GM21381 (cell line): ENCODE measurements around the gene TRIP12.
A peak's percentile ranks its signal among the peaks of the same experiment; 100 is the strongest.
"Not testable (repeated sequence)": the region's sequence is repeated elsewhere in the genome, so short reads cannot be mapped to it uniquely, and the experiment has no call there.

Experiments used
- ATAC-seq: cut with Tn5 transposase; IDR thresholded peaks from one replicate; pipeline ENCODE4 v1.9.1; 2021; ENCODE audit warnings: mild to moderate bottlenecking, moderate library complexity; ENCODE audit not compliant: unreplicated experiment

The TRIP12 gene

DNA sequence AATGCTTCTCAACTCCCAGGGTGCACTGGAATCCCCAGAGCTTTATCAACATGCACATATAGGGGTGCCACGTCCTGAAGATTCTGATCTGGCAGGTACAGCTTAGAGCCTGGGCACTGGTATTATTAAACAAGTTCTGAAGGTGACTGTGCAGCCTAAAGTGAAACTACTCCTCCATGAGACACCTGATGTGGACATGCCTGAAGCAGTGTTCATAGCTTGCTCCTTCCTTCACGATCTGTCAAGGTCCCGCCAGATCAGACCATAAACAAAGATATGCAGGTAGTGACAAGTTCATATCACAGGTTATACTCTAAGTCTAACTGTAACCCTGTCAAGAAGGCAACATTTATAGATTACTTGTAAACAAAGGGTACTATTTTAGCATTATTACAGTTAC is 142.2 kb downstream of the TRIP12 start:
- no peak for ATAC-seq

DNA sequence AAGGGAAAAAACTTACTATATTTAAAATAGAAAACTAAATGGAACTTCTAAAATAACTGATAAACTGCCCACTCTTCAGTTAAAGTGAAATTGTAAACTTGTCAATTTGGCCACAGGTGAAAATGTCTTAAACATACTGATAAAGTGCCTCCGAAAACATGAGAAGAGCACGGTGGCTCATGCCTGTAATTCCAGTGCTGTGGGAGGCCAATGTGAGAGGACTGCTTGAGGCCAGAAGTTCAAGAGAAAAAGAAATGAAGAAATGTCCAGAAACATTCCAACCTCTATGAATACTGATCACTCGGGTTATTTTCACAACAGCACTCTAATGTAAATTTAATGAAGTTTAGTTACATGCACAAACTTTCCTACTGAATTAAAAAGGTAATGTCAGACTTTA is 144.1 kb downstream of the TRIP12 start:
- ATAC-seq: no peak

DNA sequence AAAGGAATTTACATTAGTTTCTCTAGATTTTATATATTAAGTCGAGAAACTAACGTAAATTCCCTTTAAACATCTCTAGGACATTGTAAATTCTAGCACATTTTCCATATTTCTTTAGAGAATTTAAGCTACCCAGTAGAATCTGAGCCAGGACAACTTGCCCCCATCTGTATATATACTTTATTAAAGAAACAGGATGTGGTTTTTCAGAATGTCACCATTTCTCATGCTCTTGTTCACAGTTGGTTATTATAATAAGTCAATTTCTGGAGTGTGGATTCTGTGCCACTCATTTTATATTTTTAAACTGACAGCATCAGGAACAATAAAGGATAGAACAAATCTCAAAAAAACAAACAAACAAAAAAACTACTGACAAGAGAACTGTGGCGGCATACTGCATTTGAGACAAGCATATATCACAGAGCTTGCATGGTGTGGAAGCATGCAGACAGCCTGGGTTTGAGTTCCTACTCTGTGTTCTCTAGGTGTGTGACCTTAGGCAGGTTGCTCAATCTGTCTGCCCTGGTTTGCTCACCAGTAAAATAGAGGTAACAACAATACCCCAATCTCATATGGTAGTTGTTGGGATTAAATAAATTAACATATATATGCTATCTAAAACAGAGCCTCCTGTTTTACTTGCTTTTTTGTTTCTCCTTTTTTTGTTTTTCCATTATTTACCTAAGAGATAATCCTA is 146.0 kb downstream of the TRIP12 start:
- ATAC-seq: peak; percentile 47

DNA sequence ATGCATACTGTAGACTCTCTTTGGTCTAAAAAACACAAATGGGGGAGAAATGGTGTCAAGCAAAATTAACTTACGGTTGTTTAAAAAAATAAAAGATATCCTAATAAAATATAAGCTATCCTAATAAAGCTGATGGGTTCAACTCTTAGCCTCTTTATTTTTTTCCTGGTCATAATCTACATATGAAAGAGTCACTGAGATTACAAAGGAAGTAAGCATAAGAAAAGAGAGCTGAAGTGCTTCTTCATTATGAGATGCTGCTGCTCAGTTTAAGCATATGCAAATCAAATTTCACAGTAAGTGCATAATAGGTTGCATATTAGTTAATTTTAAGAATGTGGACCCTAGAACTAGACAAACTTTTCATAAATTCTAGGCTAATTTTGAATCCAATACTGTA is 147.6 kb downstream of the TRIP12 start:
- no peak for ATAC-seq

DNA sequence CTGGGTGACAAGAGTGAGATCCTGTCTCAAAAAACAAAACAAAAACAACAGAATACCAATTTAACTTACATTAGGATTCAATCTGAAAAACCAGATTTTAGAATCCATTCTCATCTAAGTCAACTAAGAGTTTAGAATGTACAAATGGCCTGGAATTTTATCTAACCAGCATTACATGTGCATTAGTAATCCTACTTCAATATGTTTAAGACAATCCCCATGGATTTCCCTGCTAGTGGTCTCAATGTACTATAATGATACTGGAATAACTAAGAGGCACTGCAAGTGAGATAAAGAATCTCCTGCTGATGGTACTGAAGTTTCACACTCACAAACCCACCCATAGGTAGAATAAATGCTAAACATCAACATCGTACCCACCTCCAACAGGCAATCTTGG is 153.6 kb downstream of the TRIP12 start:
- no peak for ATAC-seq

DNA sequence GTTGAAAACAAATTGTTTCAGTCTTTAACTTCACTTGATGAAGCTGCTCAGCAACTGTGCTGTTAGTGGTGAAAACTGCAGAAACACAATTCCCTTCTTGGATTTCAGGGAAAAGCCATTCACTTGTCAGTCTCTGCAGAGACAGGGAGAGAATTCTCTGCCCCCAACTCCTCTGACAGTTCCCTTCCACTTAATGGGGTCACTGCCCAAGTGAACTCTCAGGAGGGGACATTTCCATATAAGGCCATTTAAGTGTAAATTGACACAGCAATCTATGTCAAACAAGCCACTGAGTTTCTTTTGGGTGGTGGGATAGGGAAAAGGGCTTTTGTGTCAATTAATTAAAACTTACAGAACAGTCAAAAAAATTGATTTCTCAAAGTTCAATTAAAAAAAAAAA is 156.1 kb downstream of the TRIP12 start:
- no peak for ATAC-seq

DNA sequence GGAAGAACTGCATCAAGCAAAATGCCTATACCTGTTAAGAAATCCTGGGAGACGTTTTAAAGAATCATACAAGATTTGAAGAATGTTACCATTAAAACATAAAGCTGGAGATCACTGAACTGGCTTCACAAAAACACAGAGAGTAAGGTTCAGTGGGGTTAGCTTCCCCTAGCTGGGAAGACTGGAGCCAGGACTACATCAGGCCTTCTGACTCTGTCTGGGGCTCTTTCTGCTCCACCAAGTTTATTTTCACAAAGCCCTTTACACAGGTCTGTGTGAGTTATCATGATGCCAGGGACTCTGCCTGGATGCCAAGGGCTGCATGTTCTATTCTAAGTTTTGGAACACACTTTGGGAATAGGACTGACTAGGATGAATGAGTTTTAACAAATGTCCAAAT is 160.1 kb downstream of the TRIP12 start:
- no peak for ATAC-seq

DNA sequence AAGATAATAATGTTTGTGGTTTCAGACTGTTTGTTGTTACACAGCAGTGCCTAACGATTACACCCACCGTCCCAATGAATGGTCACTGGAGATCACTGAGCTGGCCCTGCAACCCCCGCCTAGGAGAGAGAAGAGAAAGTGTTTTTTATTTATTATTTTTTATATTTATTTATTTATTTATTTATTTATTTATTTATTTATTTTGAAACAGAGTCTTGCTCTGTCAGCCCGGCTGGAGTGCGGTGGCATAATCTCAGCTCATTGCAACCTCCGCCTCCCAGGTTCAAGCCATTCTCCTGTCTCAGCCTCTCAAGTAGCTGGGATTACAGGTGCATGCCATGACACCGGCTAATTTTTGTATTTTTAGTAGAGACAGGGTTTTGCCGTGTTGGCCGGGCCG is 164.3 kb downstream of the TRIP12 start:
- not testable (repeated sequence) for ATAC-seq

DNA sequence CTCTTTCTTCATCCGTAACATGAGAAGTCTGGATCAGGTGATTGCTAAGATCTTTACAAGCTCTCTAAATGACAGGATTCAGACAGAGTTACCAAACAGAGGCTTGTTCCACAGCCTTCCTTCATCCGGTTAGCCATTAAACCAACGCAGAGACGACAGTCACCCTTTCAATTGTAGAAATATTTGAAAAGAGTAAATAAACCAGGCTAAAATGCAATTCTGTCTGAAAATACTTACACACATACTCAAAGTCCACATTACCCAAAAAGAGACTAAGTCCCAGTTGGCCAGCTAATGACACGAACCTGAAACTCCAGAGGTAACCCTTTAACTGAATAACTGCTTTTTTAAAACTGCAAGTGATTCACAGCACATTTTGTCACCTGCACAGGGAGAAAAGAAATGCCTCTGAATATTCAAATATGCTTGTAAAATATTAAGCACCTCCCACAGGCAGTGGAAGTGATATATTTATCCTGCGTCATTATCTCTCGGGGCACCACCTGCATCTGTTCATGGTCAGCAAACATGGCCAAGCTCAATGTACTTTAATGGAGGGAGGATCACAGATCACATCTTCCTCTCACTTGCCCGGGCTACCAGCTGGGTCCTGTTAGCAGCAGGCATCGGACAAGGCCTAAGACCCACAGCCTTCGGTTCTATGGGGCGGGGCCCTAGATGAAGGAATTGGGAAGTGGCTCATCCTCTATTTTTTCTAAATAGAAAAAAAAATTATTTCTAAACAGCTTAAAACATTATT is 168.7 kb downstream of the TRIP12 start:
- no peak for ATAC-seq

DNA sequence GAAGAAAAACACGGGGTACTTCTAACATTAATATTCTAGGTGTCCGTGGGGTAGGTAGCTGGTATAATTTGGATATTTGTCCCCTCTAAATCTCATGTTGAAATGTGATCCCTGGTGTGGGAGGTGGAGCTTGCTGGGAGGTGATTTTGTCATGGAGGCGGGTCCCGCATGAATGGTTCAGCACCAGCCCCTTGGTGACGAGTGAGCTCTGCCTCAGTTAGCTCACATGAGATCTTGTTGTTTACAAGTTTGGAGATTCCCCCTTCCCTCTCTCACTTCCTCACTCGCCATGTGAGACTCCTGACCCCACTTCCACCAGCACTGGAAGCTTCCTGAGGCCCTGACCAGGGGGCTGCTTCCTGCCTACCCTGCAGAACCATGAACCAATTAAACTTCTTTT is 172.0 kb downstream of the TRIP12 start:
- ATAC-seq: no peak

DNA sequence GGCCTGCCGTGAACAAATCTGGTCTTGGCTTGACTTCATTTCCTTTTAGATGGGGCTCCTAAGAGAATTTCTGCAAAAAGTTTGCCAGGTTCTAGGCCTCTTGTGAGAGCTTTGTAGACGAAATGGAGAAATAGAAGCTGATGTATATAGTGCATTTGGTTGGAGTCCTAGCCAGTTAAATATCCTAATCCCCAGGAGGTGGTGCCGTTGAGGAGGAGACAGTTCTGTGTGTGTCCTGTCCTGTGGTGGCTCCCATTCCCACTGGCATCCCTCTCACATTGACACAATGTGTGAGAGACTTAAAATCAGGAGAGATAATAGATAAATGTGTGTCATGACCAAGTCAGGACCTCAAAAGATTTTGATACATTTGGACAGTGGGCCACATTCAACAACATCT is 172.9 kb downstream of the TRIP12 start:
- no peak for ATAC-seq

DNA sequence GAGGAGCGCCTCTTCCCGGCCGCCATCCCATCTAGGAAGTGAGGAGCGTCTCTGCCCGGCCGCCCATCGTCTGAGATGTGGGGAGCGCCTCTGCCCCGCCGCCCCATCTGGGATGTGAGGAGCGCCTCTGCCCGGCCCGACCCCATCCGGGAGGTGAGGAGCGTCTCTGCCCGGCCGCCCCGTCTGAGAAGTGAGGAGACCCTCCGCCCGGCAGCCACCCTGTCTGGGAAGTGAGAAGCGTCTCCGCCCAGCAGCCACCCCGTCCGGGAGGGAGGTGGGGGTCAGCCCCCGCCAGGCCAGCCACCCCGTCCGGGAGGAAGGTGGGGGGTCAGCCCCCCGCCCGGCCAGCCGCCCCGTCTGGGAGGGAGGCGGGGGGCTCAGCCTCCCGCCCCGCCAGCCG is 179.1 kb downstream of the TRIP12 start:
- not testable (repeated sequence) for ATAC-seq

DNA sequence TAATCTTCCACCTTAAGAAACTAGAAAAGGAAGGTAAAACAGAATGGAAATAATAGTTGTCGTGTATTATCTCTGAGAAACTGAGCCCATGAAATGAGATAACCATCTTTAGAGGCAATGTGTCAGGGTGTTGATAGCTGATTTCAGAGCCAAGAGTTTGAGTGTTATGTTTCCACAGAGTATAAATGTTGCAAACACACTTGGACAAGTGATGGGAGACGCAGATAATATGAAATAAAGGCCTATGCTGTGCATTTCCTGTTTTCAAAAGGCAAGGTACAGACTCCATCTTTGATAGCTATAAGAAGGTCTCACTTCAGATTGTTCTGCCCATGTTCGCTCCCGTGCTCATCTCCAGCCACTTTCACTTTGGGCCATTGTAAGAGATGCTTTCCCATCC is 181.5 kb downstream of the TRIP12 start:
- no peak for ATAC-seq

DNA sequence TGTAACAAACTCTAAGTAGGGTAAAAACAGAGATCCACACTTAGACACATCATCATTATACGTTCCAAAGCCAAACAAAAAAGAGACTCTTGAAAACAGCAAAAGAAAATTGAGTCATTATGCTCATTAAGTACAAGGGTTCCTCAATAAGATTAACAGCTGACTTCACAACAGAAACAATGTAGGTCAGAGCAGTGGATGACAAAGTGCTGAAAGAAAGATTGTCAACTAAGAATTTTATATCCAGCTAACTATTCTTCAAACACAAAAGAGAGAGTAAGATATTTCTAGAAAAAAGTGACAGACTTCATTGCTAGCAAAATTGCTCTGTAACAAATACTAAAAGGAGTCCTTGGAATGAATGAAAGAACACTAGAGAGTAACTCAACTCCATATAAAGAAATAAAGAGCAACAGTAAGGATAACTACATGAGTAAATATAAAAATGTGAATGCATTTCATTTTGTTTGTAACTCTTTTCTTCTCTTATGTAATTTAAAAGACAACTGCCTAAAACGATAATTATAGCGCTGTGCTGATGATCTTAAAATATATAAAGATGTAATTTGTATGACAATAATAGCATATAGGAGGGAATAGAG is 183.7 kb downstream of the TRIP12 start:
- ATAC-seq: no peak

DNA sequence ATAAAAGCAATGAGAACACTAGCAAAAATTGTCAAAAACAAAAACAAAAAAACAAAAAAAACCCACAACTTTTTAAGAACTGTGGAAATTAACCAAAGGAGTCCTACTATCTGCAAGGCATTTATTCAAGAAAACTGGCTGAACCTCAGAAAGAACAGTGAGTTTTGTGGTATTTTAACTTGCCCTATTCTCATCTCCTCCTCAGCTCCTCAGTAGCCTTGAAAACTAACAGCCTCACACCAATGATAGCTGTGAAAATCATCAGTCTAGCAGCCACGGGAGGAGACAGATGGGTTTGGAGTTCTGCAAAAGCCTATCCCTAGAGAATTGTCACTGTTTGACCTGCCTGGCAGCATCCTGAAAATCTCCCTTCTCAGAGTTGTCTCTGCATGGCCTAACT is 187.4 kb downstream of the TRIP12 start:
- no peak for ATAC-seq

DNA sequence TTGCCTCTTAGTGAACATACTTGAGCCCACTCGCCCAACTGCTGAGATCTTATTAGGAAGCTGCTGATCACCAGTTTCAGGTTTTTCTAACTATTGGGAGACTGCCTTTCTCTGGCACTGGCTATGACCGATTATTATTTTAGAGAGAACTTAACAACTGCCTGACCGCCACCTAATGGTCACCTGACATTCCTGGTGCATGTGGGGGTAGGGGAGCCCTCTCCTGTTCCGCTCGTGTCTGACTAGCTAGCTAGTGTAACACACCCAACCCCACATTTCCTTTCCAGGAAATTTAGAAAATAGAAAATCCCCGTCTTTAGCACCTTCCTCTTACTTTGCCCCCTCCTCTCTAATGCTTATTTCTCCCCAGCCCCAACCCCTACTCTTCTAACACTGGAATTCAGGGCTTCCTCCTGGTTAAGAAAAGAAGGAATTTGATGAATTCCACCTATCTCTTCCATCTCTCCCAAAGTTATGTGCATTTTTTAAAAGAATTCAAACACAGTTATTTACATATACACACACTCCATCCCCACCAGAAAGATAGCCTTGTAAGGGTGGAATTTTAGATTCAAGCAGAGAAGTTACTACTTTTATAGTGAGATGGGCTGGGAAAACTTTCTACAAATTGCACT is 188.1 kb downstream of the TRIP12 start:
- no peak for ATAC-seq

DNA sequence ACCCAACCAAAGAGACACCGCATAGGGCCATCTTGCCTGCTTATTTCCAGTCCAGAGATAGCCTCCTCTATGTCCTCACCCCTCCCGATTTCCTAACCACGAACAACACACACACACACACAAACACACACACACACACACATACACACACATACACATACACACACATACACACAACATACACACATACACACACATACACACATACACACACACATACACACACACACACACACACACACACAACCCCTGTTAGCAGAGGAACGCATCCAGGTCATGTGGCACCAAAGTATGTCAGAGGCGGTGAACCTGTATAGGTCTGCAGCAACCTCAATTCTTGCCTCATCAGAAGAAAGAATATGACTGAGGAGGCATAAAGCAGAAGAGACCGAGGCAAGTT is 188.9 kb downstream of the TRIP12 start:
- no peak for ATAC-seq

DNA sequence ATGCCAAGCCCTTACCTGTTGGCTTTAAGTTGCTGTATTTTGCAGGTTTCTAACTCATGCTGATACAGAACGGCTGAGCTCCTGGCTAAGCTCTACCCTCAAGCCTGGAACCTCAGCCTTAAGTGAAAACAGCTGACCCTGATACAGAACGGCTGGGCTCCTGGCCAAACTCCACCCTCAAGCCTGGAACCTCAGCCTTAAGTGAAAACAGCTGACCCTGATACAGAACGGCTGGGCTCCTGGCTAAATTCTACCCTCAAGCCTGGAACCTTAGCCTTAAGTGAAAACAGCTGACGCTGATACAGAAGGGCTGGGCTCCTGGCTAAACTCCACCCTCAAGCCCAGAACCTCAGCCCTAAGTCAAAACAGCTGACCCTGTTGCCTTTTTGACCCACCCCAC is 189.9 kb downstream of the TRIP12 start:
- ATAC-seq: no peak

DNA sequence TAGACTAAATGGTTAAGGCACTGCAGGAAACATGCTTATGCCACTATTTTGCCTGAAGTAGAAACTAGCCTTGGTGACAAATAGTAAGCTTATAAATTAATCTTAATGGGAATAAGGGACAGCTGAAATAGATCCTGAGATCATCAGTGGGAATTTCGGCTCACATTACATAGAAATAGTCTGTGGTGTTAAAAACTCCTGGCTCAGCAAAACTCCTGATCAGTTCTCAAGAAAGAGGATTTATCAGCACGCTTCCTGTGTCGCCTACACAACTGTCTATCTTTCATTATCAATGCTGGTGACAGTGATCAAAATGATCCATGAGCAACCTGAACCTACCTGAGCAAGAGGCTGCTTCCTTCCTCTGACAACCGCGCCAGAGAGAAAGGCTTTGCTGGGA is 190.4 kb downstream of the TRIP12 start:
- ATAC-seq: no peak

DNA sequence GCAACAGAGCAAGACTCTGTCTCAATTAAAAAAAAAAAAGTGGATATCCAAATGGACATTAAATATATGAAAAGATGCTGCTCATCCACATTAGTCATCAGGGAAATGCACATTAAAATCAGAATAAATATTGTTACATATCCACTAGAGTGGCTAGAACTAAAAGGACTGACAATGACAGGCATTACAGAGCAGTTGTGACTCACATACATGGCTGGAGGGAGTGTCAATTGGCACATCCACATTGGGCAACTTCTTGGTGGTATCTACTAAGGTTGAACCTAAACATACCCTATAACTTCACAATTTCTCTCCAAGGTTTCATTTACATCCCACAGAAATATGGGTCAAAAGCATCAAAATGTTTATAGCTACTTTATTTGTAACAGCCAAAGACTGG is 193.4 kb downstream of the TRIP12 start:
- no peak for ATAC-seq

DNA sequence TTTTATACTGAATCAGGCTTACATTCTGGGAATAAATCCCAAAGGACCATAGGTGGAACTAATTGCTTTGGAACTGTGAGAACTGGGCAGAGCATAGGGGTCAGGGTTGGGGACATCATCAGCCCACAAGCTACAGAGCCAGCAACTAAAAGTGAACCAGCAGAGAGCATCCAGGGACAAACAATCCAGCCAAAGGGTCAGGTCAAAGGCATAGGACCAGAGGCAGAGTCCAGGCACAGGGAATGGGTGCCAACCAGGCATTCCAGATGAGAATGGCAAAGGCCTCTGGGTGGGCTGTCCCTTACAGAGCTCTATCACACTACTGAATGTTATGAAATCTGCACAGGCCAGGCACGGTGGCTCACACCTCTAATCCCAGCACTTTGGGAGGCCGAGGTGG is 195.2 kb downstream of the TRIP12 start:
- no peak for ATAC-seq
